WERI-Rb-1 (cell line): ENCODE data around the gene ZHX3.

Source experiments
- DNase-seq: peaks from one replicate; pipeline ENCODE4 v3.0.0-alpha.2; 2020
- H3K27ac ChIP-seq: fragments of 250-450 bp; sonication (Bioruptor Pico); 2 replicates; pipeline ENCODE4 v1.5.1; 2020; ENCODE audit warnings: mild to moderate bottlenecking, moderate library complexity
- H3K27me3 ChIP-seq: fragments of 250-450 bp; sonication (Bioruptor Pico); 2 replicates; pipeline ENCODE4 v1.5.1; 2021; ENCODE audit warnings: mild to moderate bottlenecking, low read depth, moderate library complexity; ENCODE audit not compliant: insufficient read depth, severe bottlenecking
- H3K36me3 ChIP-seq: fragments of 250-450 bp; sonication (Bioruptor Pico); 2 replicates; pipeline ENCODE4 v1.5.1; 2020; ENCODE audit warnings: mild to moderate bottlenecking, moderate library complexity
- H3K4me3 ChIP-seq: 2 replicates; pipeline ENCODE4 v1.5.1; 2011; ENCODE audit warnings: low read depth, mild to moderate bottlenecking, control low read depth, low read length
- H3K9me3 ChIP-seq: fragments of 250-450 bp; sonication (Bioruptor Pico); 2 replicates; pipeline ENCODE4 v1.5.1; 2021; ENCODE audit warnings: mild to moderate bottlenecking, moderate library complexity; ENCODE audit not compliant: severe bottlenecking
- TF ChIP-seq, protein P1 (sequence below): IDR thresholded peaks from 2 replicates; pipeline ENCODE4 v1.5.1; 2011; ENCODE audit warnings: low read depth, mild to moderate bottlenecking, control low read depth, inconsistent platforms, low read length

Gene ZHX3

GRCh38 chr20:41141153-41141815 is 176.2 kb downstream of the ZHX3 start:
- Histone ChIP-seq H3K9me3 (no peaks in the 10 kb centered on the region), H3K27ac (no peak overlapping the region), H3K36me3 (peaks cover 64% of the 10 kb centered on the region), H3K4me3 (no peak overlapping the region), H3K27me3 (no peaks in the 10 kb centered on the region)
- DNase-seq = no peak
- TF ChIP-seq, protein P1, sequence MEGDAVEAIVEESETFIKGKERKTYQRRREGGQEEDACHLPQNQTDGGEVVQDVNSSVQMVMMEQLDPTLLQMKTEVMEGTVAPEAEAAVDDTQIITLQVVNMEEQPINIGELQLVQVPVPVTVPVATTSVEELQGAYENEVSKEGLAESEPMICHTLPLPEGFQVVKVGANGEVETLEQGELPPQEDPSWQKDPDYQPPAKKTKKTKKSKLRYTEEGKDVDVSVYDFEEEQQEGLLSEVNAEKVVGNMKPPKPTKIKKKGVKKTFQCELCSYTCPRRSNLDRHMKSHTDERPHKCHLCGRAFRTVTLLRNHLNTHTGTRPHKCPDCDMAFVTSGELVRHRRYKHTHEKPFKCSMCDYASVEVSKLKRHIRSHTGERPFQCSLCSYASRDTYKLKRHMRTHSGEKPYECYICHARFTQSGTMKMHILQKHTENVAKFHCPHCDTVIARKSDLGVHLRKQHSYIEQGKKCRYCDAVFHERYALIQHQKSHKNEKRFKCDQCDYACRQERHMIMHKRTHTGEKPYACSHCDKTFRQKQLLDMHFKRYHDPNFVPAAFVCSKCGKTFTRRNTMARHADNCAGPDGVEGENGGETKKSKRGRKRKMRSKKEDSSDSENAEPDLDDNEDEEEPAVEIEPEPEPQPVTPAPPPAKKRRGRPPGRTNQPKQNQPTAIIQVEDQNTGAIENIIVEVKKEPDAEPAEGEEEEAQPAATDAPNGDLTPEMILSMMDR = no peak

- TF ChIP-seq, protein P1 = no peak
- Histone ChIP-seq H3K9me3 (no peaks in the 10 kb centered on the region), H3K4me3 (no peak overlapping the region), H3K27ac (no peak overlapping the region), H3K36me3 (peaks cover 57% of the 10 kb centered on the region), H3K27me3 (no peaks in the 10 kb centered on the region)
- DNase-seq = no peak
These were observed 177.1 kb downstream of the ZHX3 start for GRCh38 chr20:41140226-41141133.

- TF ChIP-seq, protein P1 = no peak
- DNase-seq = no peak
- Histone ChIP-seq H3K27me3 (no peaks in the 10 kb centered on the region), H3K9me3 (no peaks in the 10 kb centered on the region), H3K36me3 (peaks cover 49% of the 10 kb centered on the region), H3K4me3 (no peak overlapping the region), H3K27ac (no peak overlapping the region)
These were observed 178.1 kb downstream of the ZHX3 start for GRCh38 chr20:41139227-41140093.

GRCh38 chr20:41138475-41139226 is 178.9 kb downstream of the ZHX3 start:
- Histone ChIP-seq H3K4me3 (peak overlapping the region; percentile 69), H3K27ac (peak overlapping the region; percentile 97), H3K27me3 (no peaks in the 10 kb centered on the region), H3K36me3 (peaks cover 41% of the 10 kb centered on the region), H3K9me3 (no peaks in the 10 kb centered on the region)
- TF ChIP-seq, protein P1 = no peak
- DNase-seq = no peak
